HG03097 (cell line): ENCODE measurements around the gene TPK1.

ENCODE experiments used
- ATAC-seq: cut with Tn5 transposase; IDR thresholded peaks from one replicate; pipeline ENCODE4 v1.9.1; 2021; ENCODE audit not compliant: unreplicated experiment, low FRiP score

The TPK1 gene

DNA sequence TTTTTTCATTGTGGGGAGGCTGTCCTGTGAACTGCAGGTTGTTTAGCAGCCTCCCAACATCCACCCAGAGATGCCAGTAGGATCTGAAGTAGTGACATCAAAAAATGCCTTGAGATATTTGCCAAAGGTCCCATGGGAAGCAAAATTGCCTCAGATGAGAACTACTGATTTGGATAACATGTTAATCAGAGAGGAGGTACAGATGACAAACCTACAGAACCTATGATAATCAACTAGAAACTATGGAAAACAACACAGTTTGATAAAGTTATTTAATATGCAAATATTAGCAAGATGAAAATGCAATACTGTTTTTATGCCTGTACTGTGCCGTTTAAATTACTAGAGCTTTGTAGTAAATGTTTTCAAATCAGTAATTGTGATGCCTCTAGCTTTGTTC is 341.5 kb downstream of the TPK1 start:
- ATAC-seq: no peak

DNA sequence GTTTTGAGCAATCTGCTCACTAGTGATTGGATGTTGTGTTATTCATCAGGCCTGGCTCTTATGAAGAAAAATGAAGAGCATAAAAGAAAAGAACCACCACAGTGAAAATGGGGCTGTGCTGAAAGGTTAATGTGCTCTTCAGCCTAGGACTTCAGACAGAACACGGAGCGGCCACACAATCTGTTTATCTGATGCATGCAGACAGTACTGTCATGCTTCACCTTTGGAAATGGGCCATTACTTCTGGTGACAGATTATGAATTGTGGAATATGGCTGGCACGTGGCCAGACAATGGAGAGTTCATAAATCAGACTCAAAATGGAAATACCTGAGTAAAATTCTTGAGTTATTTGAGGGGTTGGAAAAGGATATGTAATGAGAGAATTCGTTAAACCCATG is 346.3 kb downstream of the TPK1 start:
- no peak for ATAC-seq

DNA sequence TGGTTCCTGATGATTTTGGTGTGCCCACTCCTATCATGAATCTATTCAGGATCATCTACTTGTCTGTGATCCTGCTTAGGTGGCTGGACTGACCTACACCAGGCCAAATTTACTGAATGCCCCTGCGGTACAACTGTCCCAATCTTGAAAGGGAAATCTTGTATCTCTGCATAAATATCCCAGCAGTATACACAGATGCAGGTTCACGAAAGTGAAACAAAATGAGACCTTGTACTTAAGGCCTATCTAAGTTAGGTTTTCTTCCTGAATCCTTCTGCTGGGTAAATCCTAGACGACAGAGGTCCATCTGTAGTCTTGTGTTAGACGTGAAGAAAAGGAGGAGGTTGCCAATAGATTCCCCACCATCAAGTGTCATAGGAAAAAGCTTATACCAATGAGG is 346.9 kb downstream of the TPK1 start:
- ATAC-seq: no peak

DNA sequence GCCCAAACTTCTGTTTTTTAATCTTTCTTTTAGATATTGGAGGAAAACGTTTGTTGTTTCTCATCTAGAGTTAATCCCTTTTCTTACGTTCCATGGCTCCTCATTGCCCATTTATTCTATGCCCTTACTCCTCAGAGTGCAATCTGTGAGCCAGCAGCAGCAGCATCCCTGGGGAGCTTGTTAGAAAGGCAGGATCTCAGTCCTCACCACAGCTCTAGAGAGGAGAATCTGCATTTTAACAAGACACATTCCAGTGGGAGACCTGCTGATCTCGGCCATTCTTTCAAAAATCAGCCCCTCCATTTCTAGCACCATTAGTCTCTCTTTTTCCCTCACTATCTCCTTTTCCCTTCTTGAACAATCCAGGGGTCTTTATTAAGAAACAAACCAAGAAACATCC is 348.0 kb downstream of the TPK1 start:
- ATAC-seq: no peak

DNA sequence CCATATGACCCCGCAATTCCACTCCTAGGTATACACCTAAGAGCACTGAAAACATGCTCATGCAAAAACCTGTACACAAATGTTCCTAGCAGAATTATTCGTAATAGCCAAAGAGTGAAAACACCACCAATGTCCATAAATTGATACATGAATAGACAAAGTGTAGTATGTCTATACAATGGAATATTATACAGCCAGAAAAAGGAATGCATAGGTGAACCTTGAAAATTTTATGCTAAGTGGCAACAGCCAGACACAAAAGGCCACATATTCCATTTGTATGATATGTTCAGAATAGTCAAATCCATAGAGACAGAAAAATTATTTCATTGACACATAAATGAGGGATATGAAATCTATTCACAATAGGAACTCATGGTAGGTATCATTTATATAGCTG is 351.4 kb downstream of the TPK1 start:
- ATAC-seq: no peak

DNA sequence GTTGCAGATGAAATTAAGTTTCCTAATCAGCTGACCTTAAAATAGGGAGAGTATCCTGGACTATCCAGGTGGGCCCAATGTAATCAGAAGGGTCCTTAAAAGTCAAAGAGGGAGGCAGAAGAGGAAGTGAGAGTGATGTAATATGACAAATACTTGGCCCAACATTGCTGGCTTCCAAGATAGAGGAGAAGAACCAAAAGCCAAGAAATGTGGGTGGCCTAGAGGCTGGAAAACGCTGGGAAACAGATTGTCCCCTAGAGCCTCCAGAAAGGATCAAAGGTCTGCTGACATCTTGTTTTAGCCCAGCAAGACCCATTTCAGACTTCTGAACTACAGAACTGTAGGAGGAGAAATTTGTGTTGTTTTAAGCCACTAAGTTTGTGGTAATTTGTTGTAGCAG is 352.7 kb downstream of the TPK1 start:
- no peak for ATAC-seq

DNA sequence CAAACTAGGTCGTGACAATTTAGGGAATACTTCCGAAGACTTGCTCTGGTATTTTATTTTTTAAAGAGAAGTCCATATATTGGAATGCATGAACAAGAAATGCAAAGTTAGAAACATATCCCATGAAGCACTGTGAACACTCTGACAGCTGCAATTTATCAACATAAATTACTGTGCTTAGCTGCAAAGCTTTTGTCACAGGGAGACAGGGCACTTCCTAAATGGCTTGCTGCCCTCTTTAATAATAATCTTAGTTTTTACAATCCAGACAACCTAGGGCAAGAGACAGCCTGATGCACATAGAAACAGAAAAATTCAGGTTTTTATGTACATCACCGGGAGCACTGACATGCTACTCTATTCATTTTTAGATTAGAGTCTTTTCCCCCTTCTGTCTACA is 354.0 kb downstream of the TPK1 start:
- ATAC-seq: no peak

DNA sequence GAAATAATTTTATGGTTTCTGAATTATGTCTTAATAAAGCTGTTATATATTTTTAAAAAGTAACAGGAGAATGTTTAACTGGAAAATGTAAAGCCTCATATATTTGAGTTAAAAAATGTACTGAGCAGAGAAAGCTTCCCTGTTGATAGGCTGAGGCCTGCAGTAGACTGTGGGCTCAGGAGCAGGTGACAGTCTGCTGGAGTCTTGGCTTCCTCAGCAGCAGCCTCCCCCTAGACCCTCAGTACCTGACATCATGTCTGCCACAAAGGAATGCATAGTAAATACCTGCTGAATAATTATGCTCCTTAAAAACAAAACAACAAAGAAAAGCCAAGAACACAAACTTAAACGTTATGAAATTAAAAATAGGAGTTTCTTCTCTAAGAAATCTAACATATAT is 358.5 kb downstream of the TPK1 start:
- ATAC-seq: no peak

DNA sequence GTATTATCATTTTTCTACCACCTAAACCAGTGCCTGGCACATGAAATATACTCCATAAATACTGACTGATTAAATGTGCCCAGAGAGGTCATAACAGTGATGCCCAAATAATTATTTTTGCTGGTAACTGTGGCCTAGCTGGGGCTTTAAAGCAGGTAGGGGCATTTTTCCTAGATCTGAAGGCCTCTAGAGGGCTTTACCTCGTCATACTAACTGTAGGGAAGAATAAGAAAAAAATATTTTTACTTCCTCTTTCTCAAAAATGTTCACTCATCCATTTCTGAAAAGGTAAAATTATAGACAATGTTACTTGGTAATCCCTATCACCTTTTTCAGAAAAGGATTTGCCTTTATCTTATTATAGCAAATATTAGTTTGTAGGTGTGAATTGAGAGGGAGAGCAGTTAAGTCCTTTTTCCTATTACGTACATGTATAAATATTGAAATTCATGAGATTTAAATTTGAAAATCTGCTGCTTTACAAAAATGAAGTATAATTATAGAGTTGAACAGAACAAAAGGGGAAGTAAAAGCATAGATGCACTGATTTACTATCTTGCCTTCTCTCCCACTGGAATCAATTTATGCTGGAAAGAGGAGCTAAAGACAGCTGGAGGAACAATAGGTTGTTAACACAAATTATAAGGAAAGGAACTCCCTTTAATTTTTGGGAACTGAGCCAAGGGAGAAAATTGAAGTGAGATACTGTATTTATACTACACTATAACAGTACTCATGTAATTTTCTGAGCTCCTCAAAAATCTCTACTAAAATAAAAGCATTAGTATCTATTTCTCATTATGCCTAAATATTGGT is 360.8 kb downstream of the TPK1 start:
- ATAC-seq: no peak

DNA sequence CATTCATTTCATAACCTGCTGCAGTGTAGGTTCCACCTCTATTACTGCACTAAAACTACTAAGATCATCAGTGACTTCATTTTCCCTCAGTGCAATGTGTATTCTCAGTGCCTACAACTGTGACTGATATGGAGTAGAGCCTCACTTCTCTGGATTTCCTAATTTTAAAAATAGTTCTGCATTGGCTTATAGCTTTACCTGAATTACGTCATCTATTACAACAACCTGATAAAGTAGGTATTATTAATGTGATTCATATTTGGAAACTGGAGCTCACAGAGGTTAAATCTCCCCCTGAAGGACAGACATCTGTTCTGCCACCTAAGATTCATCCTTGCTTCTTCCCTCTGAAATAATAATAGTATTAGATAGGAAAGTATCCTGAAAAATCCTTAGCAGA is 361.5 kb downstream of the TPK1 start:
- no peak for ATAC-seq

DNA sequence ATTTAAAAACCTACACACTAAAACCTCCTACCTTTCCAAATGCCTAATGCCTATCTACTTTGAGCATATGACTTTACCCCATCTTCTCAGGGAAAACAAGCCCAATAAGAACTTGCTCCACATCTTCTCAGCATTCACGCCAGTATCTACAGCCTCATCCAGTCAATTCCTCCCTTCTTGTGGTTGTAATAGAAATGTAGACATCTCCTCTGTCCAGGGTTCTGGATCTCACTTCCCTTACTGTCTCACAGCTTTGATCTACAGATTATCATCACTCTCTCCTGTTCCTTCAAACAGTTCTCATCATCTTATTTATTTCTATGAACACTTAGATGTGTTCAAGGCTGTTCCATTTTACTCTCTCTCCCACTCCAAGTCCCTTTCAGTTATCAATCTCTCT is 361.9 kb downstream of the TPK1 start:
- ATAC-seq: no peak

DNA sequence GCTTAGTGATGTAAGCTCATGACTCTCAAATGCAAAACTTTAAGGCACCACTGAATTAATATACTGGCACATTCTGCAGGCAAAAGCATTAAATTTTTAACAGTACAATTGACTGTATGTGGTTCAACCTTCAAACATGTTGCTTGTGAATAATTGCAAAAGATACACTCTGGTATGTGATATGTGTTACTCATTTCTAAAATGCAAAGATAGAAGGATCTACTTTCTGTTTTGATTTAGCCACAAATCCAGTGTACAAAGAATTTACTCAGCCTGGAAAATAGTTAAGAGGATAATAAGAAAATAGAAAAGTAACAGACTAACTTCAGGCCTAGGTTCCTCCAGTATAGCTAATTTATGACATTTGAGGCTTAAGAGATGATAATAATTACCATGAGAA is 365.8 kb downstream of the TPK1 start:
- no peak for ATAC-seq

DNA sequence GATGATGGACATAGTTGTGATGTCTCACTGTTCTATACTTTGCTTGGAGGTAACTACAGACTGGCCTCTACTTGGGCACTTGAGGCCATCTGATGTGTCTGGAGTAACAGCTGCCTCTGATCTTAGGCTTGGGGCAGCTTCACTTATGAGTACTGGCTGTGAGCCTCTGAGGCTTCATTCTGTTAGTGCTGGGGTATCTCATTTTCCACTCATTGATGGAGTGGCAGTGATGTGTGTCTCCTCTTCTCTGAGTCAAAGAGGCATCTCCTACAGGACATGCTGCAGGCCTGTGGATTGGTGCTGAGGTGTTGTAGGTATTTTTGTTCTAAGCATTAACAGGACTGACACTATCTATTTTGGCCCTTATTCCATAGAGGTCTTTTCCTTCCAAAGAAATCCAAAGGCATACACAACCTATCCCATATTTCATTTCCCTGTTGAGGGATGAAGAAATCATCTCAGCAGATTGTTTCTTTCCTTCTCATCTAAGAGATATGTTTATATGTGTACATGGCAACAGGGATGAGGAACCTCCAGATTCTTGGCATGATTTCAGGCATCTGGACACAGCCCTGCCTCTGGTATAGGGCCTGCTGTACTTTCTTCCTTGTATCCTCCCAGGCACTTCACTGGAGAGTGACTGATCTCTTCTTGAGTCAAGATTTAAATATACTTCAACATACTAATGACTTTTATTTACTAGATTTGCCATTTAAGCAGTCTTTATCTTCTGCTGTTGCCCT is 366.7 kb downstream of the TPK1 start:
- ATAC-seq: no peak

DNA sequence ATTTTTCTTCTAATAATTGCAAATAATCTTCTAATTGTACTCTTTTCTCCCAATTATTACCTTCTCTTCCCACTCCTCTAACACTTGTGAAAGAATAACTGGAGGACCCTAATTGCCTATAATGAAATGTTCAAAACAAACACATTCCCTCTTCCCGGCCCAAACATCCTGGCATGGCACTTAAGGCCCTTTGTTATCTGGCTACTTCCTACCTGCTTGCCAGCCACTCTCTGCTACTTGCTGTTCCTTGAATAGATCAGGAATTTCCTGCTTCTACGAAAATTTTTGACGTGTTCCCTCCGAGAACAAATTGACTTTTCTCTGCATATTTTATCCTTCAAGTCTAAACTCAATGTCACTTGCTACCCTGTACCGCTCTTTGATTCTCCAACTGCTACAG is 376.2 kb downstream of the TPK1 start:
- no peak for ATAC-seq

DNA sequence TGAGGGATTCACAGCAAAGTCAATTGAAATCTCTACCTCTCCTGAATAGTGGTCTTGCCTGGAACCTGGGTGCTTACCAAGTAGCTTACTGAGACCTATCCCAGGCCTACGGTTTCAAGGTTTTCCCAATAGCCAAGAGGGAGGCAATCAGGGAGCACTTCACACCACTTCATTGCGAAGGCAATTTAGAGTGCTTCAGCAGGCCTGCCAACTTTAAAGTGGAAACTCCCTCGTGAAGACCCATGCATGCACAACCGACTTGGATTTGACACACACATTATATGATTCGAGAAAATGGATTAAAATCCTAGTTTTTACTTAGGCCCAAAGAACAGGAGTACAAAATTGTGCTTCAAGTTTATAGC is 380.8 kb downstream of the TPK1 start:
- ATAC-seq: no peak

DNA sequence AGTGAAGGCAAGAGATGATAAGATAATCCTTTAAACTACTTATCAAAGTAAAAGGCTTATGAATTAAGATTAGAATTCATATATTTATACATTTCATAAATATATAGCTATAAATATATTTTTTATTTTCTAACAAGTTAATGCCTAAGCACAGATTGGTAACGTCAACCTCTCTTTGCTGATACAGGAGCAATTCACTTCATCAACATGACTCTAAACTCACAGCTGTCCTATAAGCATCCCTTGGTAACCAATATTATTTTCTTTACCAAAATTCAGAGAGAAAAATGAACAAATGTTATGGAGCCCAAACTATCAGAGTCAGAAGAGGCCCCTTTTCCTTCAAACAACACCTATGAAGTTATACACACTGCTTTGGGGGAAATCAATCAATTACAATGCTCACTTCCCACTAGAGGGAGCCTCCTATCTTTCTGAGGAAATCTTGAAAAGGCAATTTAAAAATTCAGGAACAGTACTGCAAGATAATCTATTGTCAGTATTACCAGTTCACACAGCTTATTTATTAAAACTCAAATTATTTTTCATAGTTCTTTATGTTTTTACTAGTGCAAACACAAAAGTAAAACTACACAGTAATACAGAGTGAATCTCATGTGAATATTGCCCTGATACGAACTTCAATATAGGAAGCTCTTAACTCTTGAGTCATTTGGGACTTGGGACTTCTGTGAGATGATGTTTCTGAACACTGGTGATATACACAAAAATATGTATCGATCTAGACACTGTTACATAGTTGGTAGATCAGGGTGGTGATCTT is 381.4 kb downstream of the TPK1 start:
- no peak for ATAC-seq

DNA sequence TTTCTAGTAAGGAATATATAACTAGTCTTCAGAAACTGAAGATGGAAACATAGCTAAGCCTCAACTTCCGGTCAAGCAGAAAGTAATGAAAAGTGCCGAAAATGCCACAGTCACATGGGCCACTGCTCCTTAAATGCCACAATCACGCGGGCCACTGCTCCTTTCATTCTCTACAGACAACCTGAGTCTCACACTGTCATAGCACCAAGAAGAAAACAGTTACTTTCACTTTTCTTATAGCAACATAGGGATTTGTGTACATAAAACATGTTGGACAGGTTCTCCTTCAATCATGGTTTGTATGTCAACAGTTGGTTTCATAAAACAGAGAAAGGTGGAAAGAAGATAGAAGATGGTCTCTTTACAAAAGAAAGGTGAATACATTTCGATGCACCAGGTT is 383.8 kb downstream of the TPK1 start:
- ATAC-seq: peak; percentile 79

DNA sequence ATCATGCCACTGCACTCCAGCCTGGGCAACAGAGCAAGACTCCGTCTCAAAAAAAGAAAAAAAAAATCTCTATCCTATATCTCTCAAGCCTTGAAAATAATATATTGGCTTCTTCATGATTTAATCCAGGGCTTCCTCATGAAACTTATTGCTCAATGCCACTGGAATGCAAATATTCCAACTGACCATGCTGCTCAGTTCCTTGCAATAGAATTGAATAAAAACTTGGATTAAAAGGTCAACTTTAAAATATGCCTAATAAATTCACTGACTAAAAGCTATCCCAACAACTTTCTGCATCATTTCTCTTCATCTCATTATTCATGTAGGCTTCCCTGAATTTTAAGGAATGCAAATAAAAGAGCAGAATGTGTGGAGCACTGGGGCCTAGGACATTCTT is 390.3 kb downstream of the TPK1 start:
- no peak for ATAC-seq

DNA sequence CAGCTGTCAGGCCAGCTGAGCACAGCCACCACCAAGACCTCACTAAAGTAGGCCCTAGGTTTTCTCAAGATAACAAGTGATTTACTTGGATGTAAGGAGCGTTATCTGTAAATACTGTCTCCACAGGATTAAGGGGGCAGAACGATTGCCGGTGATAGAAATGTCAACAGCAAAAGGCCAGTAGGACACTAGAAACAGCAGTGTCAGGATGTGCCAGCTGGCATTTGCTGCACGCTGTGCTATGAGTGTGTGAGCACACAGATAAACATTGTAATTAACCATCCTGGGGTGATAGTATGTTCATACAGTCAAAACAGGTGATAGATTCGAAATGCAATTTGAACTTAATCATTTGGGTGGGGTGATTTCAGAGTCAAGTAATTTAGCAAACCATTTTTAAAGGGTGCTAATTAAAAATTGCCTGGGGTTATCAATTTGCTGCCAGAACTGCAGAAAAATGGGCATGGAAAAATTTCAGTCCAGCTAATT is 396.1 kb downstream of the TPK1 start:
- no peak for ATAC-seq

DNA sequence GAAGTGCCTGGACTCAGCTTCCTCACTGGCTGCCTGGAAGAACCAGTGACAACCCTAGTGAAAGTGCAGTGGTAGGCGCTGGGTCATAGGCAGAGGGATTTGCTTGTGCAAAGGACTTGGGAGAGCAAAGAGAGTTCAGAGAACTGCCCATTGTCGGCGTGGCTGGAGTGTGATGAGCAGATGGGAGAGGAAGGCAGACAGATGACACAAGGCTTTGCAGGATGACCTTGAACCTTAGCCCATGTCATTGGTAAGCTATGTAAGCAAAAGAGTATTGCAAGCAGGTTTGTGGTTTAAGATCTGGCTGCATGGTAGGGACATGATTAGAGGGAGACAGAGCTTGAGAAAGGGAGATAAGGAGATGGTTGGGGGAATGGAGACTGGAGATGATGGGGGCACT is 397.1 kb downstream of the TPK1 start:
- no peak for ATAC-seq
